Measurements from ENCODE around the gene ZNF367. TPM values are rescaled to one million over a fixed set of nuclear protein-coding genes. Genes with fewer than 3 reads are reported as not detected.
"Not testable (repeated sequence)": the region's sequence is repeated elsewhere in the genome, so short reads cannot be mapped to it uniquely, and the experiment has no call there.

Gene ZNF367
- polyA plus RNA-seq, 1 donor (not counting 4 experiments of a cell fraction or from before 2014, with no cell fraction given) = 2.2 TPM

DNA sequence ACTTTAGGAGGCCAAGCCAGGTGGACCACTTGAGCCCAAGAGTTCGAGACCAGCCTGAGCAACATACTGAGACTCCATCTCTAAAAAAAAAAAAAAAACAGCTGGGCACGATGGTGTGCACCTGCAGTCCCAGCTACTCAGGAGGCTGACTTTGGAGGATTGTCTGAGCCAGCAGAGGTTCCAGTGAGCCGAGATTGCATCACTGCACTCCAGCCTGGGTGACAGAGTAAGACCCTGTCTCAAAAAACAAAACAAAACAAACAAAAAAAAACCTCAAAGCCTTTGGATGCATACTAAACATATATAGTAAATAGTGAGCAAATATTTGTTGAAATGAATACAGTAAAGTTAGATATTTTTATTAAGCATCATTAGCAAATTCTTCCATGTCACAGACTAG, 40.0 kb downstream of the ZNF367 start:
- Histone ChIP-seq H3K27ac (ENCODE audit: control insufficient read depth, insufficient read depth, low read length) (no peak overlapping the region), H3K9me3 (ENCODE audit: control insufficient read depth, low read depth, low read length) (no peaks in the 10 kb centered on the region), H3K79me2 (ENCODE audit: control insufficient read depth, insufficient read depth, low read length) (peaks cover 17% of the 10 kb centered on the region), H3K4me2 (ENCODE audit: control insufficient read depth, extremely low read depth, insufficient read depth, low read depth, low read length) (no peak overlapping the region), H3K36me3 (ENCODE audit: control insufficient read depth in 2 of 2, extremely low read depth in 1 of 2, insufficient read depth in 2 of 2, low read length in 2 of 2) (peaks cover 2 to 4% of the 10 kb centered on the region in 2 experiments), H3K27me3 (ENCODE audit: control insufficient read depth, extremely low read depth, insufficient read depth, low read length) (no peaks in the 10 kb centered on the region), H3K9me1 (ENCODE audit: control insufficient read depth, extremely low read depth, insufficient read depth, low read length) (peaks cover 2% of the 10 kb centered on the region), H2AFZ (ENCODE audit: control insufficient read depth, low read length) (no peak overlapping the region), H4K20me1 (ENCODE audit: control insufficient read depth, extremely low read depth, insufficient read depth, low read length) (no peaks in the 10 kb centered on the region), H3K4me1 (ENCODE audit: control insufficient read depth, extremely low read depth, insufficient read depth, low read length) (peaks cover 25% of the 10 kb centered on the region), H3K4me3 (ENCODE audit: control insufficient read depth in 2 of 3, extremely low read depth in 1 of 3, insufficient read depth in 2 of 3, low read depth in 1 of 3, low read length in 3 of 3) (no peak overlapping the region), H3K9ac (ENCODE audit: control insufficient read depth, extremely low read depth, insufficient read depth, low read length) (no peak overlapping the region)
- FAIRE-seq = no peak
- DNase-seq (ENCODE audit: low read depth, low spot score) = no peak
- TF ChIP-seq, protein P1, sequence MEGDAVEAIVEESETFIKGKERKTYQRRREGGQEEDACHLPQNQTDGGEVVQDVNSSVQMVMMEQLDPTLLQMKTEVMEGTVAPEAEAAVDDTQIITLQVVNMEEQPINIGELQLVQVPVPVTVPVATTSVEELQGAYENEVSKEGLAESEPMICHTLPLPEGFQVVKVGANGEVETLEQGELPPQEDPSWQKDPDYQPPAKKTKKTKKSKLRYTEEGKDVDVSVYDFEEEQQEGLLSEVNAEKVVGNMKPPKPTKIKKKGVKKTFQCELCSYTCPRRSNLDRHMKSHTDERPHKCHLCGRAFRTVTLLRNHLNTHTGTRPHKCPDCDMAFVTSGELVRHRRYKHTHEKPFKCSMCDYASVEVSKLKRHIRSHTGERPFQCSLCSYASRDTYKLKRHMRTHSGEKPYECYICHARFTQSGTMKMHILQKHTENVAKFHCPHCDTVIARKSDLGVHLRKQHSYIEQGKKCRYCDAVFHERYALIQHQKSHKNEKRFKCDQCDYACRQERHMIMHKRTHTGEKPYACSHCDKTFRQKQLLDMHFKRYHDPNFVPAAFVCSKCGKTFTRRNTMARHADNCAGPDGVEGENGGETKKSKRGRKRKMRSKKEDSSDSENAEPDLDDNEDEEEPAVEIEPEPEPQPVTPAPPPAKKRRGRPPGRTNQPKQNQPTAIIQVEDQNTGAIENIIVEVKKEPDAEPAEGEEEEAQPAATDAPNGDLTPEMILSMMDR (optimal IDR thresholded peaks at IDR 0.05 in 1 of 3, IDR thresholded peaks at IDR 0.05 in 1 of 3, conservative IDR thresholded peaks at IDR 0.05 in 1 of 3; ENCODE audit: extremely low read depth in 1 of 3, insufficient read depth in 2 of 3, low read length in 3 of 3) = no peak
- TF ChIP-seq EZH2 (IDR thresholded peaks at IDR 0.05; ENCODE audit: low read length) = no peak
- dilution Hi-C loops (cut with MboI; ENCODE audit: extremely low pct_ligation_motif_present, low sequenced_read_pairs) = no loop called here

DNA sequence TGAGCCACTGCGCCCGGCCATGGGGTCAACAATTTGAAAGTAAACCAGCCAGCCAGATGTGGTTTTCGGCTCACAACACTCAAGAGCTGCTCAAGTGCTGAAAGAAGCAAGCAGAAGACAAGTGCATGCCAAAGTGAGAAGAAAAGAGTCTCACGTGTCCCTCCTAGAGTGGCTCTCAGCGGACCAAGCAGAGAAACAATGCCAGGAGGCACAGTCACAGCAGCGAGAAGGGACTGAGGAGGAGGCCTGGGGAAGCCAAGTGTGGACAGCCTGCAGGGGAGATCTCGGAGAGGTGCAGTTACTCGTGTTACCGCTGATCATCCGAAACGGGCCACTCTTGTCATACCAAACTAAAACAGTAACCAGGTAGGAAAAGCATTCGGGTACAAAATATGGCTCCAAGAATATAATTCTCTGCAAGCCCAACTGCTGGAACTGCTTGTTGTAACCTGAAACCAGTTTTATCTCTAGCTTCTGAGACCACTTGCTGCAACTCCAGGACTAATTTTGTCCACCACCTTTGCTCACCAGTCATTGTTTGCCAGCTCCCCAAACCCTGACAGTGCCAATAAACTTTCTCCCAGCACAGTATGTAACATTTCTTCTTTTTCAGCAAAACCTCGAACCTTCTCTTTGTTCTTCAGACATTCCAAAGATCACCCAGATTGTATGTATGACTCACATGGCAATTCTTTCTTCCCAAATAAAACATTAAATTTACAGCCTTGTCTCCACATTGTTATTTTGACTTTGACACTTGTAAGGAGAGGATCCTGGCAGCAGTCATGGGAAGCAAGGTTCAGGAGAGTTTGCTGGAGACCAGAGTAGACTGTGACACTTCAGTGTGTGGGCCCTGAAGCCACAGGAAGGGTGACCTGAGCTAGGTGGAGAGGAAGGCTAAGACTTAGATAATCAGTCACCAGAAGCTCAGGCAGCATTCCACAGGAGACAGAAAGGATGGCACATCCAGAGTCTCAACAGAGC, 41.0 kb downstream of the ZNF367 start:
- no peaks in the 10 kb centered on the region for H3K9me3 ChIP-seq (ENCODE audit: control insufficient read depth, low read depth, low read length)
- H3K4me2 ChIP-seq (ENCODE audit: control insufficient read depth, extremely low read depth, insufficient read depth, low read depth, low read length) = no peak overlapping the region
- peaks cover 2 to 4% of the 10 kb centered on the region in 2 experiments for H3K36me3 ChIP-seq (ENCODE audit: control insufficient read depth in 2 of 2, extremely low read depth in 1 of 2, insufficient read depth in 2 of 2, low read length in 2 of 2)
- peaks cover 14% of the 10 kb centered on the region for H3K79me2 ChIP-seq (ENCODE audit: control insufficient read depth, insufficient read depth, low read length)
- no peak overlapping the region for H2AFZ ChIP-seq (ENCODE audit: control insufficient read depth, low read length)
- DNase-seq (ENCODE audit: low read depth, low spot score) (no peak), FAIRE-seq (no peak)
- no peak overlapping the region for H3K27ac ChIP-seq (ENCODE audit: control insufficient read depth, insufficient read depth, low read length)
- H3K9ac ChIP-seq (ENCODE audit: control insufficient read depth, extremely low read depth, insufficient read depth, low read length) = no peak overlapping the region
- TF ChIP-seq EZH2 (IDR thresholded peaks at IDR 0.05; ENCODE audit: low read length) = no peak
- TF ChIP-seq, protein P1 (optimal IDR thresholded peaks at IDR 0.05 in 1 of 3, IDR thresholded peaks at IDR 0.05 in 1 of 3, conservative IDR thresholded peaks at IDR 0.05 in 1 of 3; ENCODE audit: extremely low read depth in 1 of 3, insufficient read depth in 2 of 3, low read length in 3 of 3) = no peak
- H4K20me1 ChIP-seq (ENCODE audit: control insufficient read depth, extremely low read depth, insufficient read depth, low read length) = no peaks in the 10 kb centered on the region
- H3K4me1 ChIP-seq (ENCODE audit: control insufficient read depth, extremely low read depth, insufficient read depth, low read length) = peaks cover 17% of the 10 kb centered on the region
- H3K27me3 ChIP-seq (ENCODE audit: control insufficient read depth, extremely low read depth, insufficient read depth, low read length) = no peaks in the 10 kb centered on the region
- no peak overlapping the region for H3K4me3 ChIP-seq (ENCODE audit: control insufficient read depth in 2 of 3, extremely low read depth in 1 of 3, insufficient read depth in 2 of 3, low read depth in 1 of 3, low read length in 3 of 3)
- dilution Hi-C loops (cut with MboI; ENCODE audit: extremely low pct_ligation_motif_present, low sequenced_read_pairs) = no loop called here
- H3K9me1 ChIP-seq (ENCODE audit: control insufficient read depth, extremely low read depth, insufficient read depth, low read length) = peaks cover 2% of the 10 kb centered on the region

DNA sequence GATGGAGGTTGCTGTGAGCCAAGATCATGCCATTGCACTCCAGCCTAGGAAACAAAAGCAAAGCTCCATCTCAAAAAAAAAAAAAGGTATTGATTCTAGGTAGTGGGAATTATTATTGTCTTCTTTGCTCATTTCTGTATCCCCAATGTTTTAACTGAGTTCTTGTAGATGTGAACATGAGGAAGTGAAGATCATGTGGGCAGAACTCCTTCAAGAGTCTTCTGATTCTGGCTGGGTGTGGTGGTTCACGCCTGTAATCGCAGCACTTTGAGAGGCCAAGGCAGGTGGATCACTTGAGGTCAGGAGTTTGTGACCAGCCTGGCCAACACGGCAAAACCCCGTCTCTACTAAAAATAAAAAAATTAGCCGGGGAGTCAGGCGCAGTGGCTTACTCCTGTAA, 42.7 kb downstream of the ZNF367 start:
- H3K36me3 ChIP-seq (ENCODE audit: control insufficient read depth in 2 of 2, extremely low read depth in 1 of 2, insufficient read depth in 2 of 2, low read length in 2 of 2); dilution Hi-C loops (cut with MboI; ENCODE audit: extremely low pct_ligation_motif_present, low sequenced_read_pairs); FAIRE-seq: not testable (repeated sequence)

More for the DNA sequence above, 42.7 kb downstream of the ZNF367 start:
- not testable (repeated sequence) for H3K9me3 ChIP-seq (ENCODE audit: control insufficient read depth, low read depth, low read length); H4K20me1 ChIP-seq (ENCODE audit: control insufficient read depth, extremely low read depth, insufficient read depth, low read length); H3K9ac ChIP-seq (ENCODE audit: control insufficient read depth, extremely low read depth, insufficient read depth, low read length); H3K27ac ChIP-seq (ENCODE audit: control insufficient read depth, insufficient read depth, low read length); H3K27me3 ChIP-seq (ENCODE audit: control insufficient read depth, extremely low read depth, insufficient read depth, low read length); H3K4me2 ChIP-seq (ENCODE audit: control insufficient read depth, extremely low read depth, insufficient read depth, low read depth, low read length); H2AFZ ChIP-seq (ENCODE audit: control insufficient read depth, low read length); H3K9me1 ChIP-seq (ENCODE audit: control insufficient read depth, extremely low read depth, insufficient read depth, low read length); H3K79me2 ChIP-seq (ENCODE audit: control insufficient read depth, insufficient read depth, low read length); H3K4me3 ChIP-seq (ENCODE audit: control insufficient read depth in 2 of 3, extremely low read depth in 1 of 3, insufficient read depth in 2 of 3, low read depth in 1 of 3, low read length in 3 of 3); DNase-seq (ENCODE audit: low read depth, low spot score)
- peaks cover 11% of the 10 kb centered on the region for H3K4me1 ChIP-seq (ENCODE audit: control insufficient read depth, extremely low read depth, insufficient read depth, low read length)

Data from keratinocyte (primary cell).